HL-60 (cell line): Measurements from ENCODE around the gene LEUTX.

Experiments used
- CTCF ChIP-seq: IDR thresholded peaks from one replicate; pipeline ENCODE4 v1.5.1; 2011; ENCODE audit warnings: low read length, control low read depth, inconsistent platforms; ENCODE audit not compliant: insufficient read depth
- GABPA ChIP-seq: IDR thresholded peaks from 2 replicates; pipeline ENCODE4 v1.6.1; 2012; ENCODE audit warnings: low read depth
- POLR2AphosphoS5 ChIP-seq: IDR thresholded peaks from 2 replicates; pipeline ENCODE4 v1.6.1; 2012; ENCODE audit warnings: low read depth
- SPI1 ChIP-seq: IDR thresholded peaks from 2 replicates; pipeline ENCODE4 v1.6.1; 2012; ENCODE audit warnings: low read depth, mild to moderate bottlenecking, borderline replicate concordance
- TF ChIP-seq, protein P1 (sequence below): IDR thresholded peaks from 2 replicates; pipeline ENCODE4 v1.6.1; 2012; ENCODE audit warnings: low read depth; ENCODE audit not compliant: insufficient replicate concordance

GRCh38 chr19:39825093-39825463 lies 46.4 kb downstream of the LEUTX start:
- no peak for TF ChIP-seq CTCF
- no peak for TF ChIP-seq SPI1
- TF ChIP-seq POLR2AphosphoS5 = no peak
- TF ChIP-seq, protein P1, sequence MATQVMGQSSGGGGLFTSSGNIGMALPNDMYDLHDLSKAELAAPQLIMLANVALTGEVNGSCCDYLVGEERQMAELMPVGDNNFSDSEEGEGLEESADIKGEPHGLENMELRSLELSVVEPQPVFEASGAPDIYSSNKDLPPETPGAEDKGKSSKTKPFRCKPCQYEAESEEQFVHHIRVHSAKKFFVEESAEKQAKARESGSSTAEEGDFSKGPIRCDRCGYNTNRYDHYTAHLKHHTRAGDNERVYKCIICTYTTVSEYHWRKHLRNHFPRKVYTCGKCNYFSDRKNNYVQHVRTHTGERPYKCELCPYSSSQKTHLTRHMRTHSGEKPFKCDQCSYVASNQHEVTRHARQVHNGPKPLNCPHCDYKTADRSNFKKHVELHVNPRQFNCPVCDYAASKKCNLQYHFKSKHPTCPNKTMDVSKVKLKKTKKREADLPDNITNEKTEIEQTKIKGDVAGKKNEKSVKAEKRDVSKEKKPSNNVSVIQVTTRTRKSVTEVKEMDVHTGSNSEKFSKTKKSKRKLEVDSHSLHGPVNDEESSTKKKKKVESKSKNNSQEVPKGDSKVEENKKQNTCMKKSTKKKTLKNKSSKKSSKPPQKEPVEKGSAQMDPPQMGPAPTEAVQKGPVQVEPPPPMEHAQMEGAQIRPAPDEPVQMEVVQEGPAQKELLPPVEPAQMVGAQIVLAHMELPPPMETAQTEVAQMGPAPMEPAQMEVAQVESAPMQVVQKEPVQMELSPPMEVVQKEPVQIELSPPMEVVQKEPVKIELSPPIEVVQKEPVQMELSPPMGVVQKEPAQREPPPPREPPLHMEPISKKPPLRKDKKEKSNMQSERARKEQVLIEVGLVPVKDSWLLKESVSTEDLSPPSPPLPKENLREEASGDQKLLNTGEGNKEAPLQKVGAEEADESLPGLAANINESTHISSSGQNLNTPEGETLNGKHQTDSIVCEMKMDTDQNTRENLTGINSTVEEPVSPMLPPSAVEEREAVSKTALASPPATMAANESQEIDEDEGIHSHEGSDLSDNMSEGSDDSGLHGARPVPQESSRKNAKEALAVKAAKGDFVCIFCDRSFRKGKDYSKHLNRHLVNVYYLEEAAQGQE = no peak
- TF ChIP-seq GABPA = no peak
